IMR-90 (cell line): ENCODE measurements around the gene RNF40. TPM values are rescaled to one million over a fixed set of nuclear protein-coding genes. Genes with fewer than 3 reads are reported as not detected.

Experiments used
- ATAC-seq: fragments of 200-7000 bp; cut with Tn5 transposase; 2 replicates; pipeline ENCODE4 v1.9.1; 2020; ENCODE audit warnings: low read depth, mild to moderate bottlenecking, moderate library complexity
- BruUV-seq: library from RNA; stranded (reverse); fragments of 400-500 nt; replicated peaks from 2 replicates; lab custom pipeline; 2021; lab: Mats Ljungman, UMichigan
- CTCF ChIA-PET: fragments of 300-600 bp; formaldehyde crosslinking; extraction: SDS; loops from one replicate; lab custom pipeline; 2021; ENCODE audit warnings: antibody characterized with exemption; lab: Yijun Ruan, JAX
- POLR2A ChIA-PET: fragments of 300-600 bp; sonication (Branson Sonifier 250); formaldehyde crosslinking; loops from one replicate; lab custom pipeline; 2022; ENCODE audit warnings: antibody characterized with exemption; ENCODE audit not compliant: unreplicated experiment; lab: Charles Lee
- DNase-seq: peaks from one replicate; pipeline ENCODE4 v3.0.0; 2013
- H2AFZ ChIP-seq: replicated peaks from 2 replicates; pipeline ENCODE3; 2013; ENCODE audit warnings: low read length, mild to moderate bottlenecking; ENCODE audit not compliant: poor library complexity
- H2AK5ac ChIP-seq: 2 replicates; pipeline ENCODE4 v1.6.1; 2013; ENCODE audit warnings: low read depth, low read length, inconsistent platforms
- H2AK9ac ChIP-seq: replicated peaks from 2 replicates; pipeline ENCODE3; 2013; ENCODE audit warnings: mild to moderate bottlenecking, low read depth, low read length, moderate library complexity; ENCODE audit not compliant: poor library complexity
- H2BK120ac ChIP-seq: 2 replicates; pipeline ENCODE4 v1.6.1; 2013; ENCODE audit warnings: low read depth, low read length, inconsistent platforms
- H2BK15ac ChIP-seq: 3 replicates; pipeline ENCODE4 v1.6.1; 2013; ENCODE audit warnings: low read depth, low read length, inconsistent platforms
- H2BK20ac ChIP-seq: 2 replicates; pipeline ENCODE4 v1.6.1; 2013; ENCODE audit warnings: low read depth, mild to moderate bottlenecking, inconsistent platforms, low read length, moderate library complexity
- H2BK5ac ChIP-seq: 2 replicates; pipeline ENCODE4 v1.6.1; 2013; ENCODE audit warnings: mild to moderate bottlenecking, low read depth, low read length, inconsistent platforms; ENCODE audit not compliant: poor library complexity, severe bottlenecking
- H3K14ac ChIP-seq: replicated peaks from 2 replicates; pipeline ENCODE4 v1.6.1; 2013; ENCODE audit warnings: low read depth, low read length, inconsistent platforms
- H3K18ac ChIP-seq: 2 replicates; pipeline ENCODE4 v1.6.1; 2013; ENCODE audit warnings: low read depth, low read length, control low read depth
- H3K23ac ChIP-seq: 2 replicates; pipeline ENCODE4 v1.6.1; 2013; ENCODE audit warnings: low read depth, low read length, inconsistent platforms
- H3K27ac ChIP-seq: 2 replicates; pipeline ENCODE4 v1.5.1; 2013; ENCODE audit warnings: mild to moderate bottlenecking, control low read depth, low read length; ENCODE audit not compliant: insufficient read depth
- H3K27me3 ChIP-seq: 2 replicates; pipeline ENCODE4 v1.6.1; 2013; ENCODE audit warnings: low read length; ENCODE audit not compliant: control insufficient read depth, insufficient read depth
- H3K36me3 ChIP-seq: 2 replicates; pipeline ENCODE4 v1.6.1; 2013; ENCODE audit warnings: low read length, mixed read lengths; ENCODE audit not compliant: control insufficient read depth, insufficient read depth
- H3K4ac ChIP-seq: 2 replicates; pipeline ENCODE4 v1.6.1; 2013; ENCODE audit warnings: low read depth, low read length, inconsistent platforms
- H3K4me1 ChIP-seq: 2 replicates; pipeline ENCODE4 v1.6.1; 2013; ENCODE audit warnings: low read length, mixed read lengths; ENCODE audit not compliant: control insufficient read depth, insufficient read depth
- H3K4me2 ChIP-seq: 2 replicates; pipeline ENCODE4 v1.6.1; 2013; ENCODE audit warnings: low read depth, mild to moderate bottlenecking, control low read depth, low read length, moderate library complexity
- H3K4me3 ChIP-seq: 2 replicates; pipeline ENCODE4 v1.5.1; 2013; ENCODE audit warnings: low read depth, mild to moderate bottlenecking, control low read depth, low read length, moderate library complexity; ENCODE audit not compliant: insufficient read depth
- H3K56ac ChIP-seq: 2 replicates; pipeline ENCODE4 v1.6.1; 2013; ENCODE audit warnings: low read length, inconsistent platforms; ENCODE audit not compliant: insufficient read depth; ENCODE audit errors: extremely low read depth
- H3K79me1 ChIP-seq, 2 experiments: 2 replicates each; pipeline ENCODE4 v1.6.1; 2013; ENCODE audit warnings: low read length in 2 of 2, inconsistent platforms in 1 of 2, low read depth in 1 of 2
- H3K9ac ChIP-seq: 2 replicates; pipeline ENCODE4 v1.6.1; 2013; ENCODE audit warnings: low read depth, low read length, control low read depth
- H3K9me1 ChIP-seq: 2 replicates; pipeline ENCODE4 v1.6.1; 2013; ENCODE audit warnings: low read length, inconsistent platforms; ENCODE audit not compliant: insufficient read depth
- H3K9me3 ChIP-seq: 2 replicates; pipeline ENCODE4 v1.6.1; 2013; ENCODE audit warnings: low read length; ENCODE audit not compliant: control insufficient read depth, insufficient read depth
- H4K20me1 ChIP-seq: 2 replicates; pipeline ENCODE4 v1.6.1; 2013; ENCODE audit warnings: low read length, inconsistent platforms; ENCODE audit not compliant: insufficient read depth
- H4K5ac ChIP-seq: 2 replicates; pipeline ENCODE4 v1.6.1; 2013; ENCODE audit warnings: mild to moderate bottlenecking, low read depth, low read length, control low read depth
- H4K8ac ChIP-seq, 2 experiments: 2 replicates each; pipeline ENCODE4 v1.6.1; 2013; ENCODE audit warnings: low read depth in 2 of 2, low read length in 2 of 2, control low read depth in 1 of 2, inconsistent platforms in 1 of 2
- H4K91ac ChIP-seq: 2 replicates; pipeline ENCODE4 v1.6.1; 2013; ENCODE audit warnings: low read depth, low read length, inconsistent platforms; ENCODE audit not compliant: insufficient read depth
- CHD1 ChIP-seq: IDR thresholded peaks from 2 replicates; pipeline ENCODE4 v1.6.1; 2012; ENCODE audit warnings: low read depth, low read length, improper control_type of control experiment
- RAD21 ChIP-seq: IDR thresholded peaks from 2 replicates; pipeline ENCODE4 v1.6.1; 2012; ENCODE audit warnings: low read length, improper control_type of control experiment
- SMC3 ChIP-seq: fragments of 150-350 bp; IDR thresholded peaks from 2 replicates; pipeline ENCODE4 v1.6.1; 2016; ENCODE audit warnings: low read depth, mild to moderate bottlenecking, antibody characterized with exemption, low read length, moderate library complexity
- WGBS, 2 experiments: methylation state at CpG; one replicate each; pipeline versions ENCODE4 v1.1.5 to v1.1.7; 2013; ENCODE audit warnings: missing lambda C conversion rate in 2 of 2; ENCODE audit not compliant: insufficient read length in 1 of 2; ENCODE audit errors: extremely low coverage in 2 of 2; 5-methylcytosine and 5-hydroxymethylcytosine counted together
- dilution Hi-C: fragments of 300-500 bp; cut with HindIII; formaldehyde crosslinking; loops from one replicate; pipeline ENCODE4 v1.14.3; 2018; ENCODE audit warnings: low sequenced_read_pairs; ENCODE audit not compliant: unreplicated experiment
- in situ Hi-C: fragments of 300-500 bp; cut with MboI; formaldehyde crosslinking; loops from 3 replicates; pipeline ENCODE4 v1.14.3; 2019; ENCODE audit warnings: low sequenced_read_pairs, inconsistent platforms, mixed read lengths
- intact Hi-C: fragments of 100-400 bp; cut with micrococcal nuclease; formaldehyde crosslinking; loops from 2 replicates; pipeline ENCODE4 v1.10.0; 2022
- polyA plus RNA-seq, 3 experiments: library from polyadenylated mRNA; depleted of rRNA; stranded (reverse); fragments of >200 nt; gene quantifications; 2 replicates each; pipeline ENCODE4 v1.2.3, GENCODE V29; 2012; ENCODE audit warnings: low replicate concordance in 1 of 3
- total RNA-seq: library from RNA; depleted of rRNA; stranded (reverse); fragments of >200 nt; gene quantifications from 2 replicates; pipeline ENCODE4 v1.2.3, GENCODE V29; 2012

Gene RNF40
- total and polyA plus RNA-seq, 2 of the 4 experiments (the other 2 are of a cell fraction) = 46.7 to 72.4 TPM

DNA sequence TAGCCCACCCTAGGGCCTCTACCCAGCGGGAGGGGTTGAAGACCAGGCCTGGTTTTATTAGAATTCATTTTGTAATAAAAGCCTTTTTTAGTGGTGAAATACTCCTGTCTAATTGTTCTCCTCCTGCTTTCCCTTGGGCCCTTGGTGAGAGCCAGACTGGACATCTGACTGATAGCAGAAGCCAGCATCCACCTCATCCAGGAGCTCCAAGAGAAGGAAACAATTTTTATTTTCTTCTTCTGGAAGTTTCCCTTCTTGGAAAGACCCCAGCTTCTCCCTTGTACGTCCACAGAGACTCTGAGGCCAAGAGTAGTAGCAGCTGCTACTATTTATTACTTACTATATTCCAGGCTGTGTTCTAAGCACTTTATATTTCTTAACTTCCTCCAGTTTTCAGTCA is 17.9 kb upstream of the RNF40 start:
- Histone ChIP-seq H3K27ac (no peak overlapping the region), H3K36me3 (peaks cover 18% of the 10 kb centered on the region), H4K91ac (no peak overlapping the region), H4K5ac (no peak overlapping the region), H3K9me1 (peaks cover 19% of the 10 kb centered on the region), H4K20me1 (peaks cover 4% of the 10 kb centered on the region; the same call in 1 of the 2 replicates), H3K4me3 (no peak overlapping the region), H2BK20ac (no peak overlapping the region), H3K4ac (no peak overlapping the region), H2BK15ac (no peak overlapping the region), H2AK9ac (no peak overlapping the region), H3K4me1 (peaks cover 14% of the 10 kb centered on the region), H3K18ac (no peak overlapping the region), H3K27me3 (no peaks in the 10 kb centered on the region), H3K4me2 (no peak overlapping the region), H2BK120ac (no peak overlapping the region), H2AFZ (no peak overlapping the region), H2AK5ac (no peak overlapping the region), H3K23ac (no peak overlapping the region), H2BK5ac (no peak overlapping the region), H3K79me1 (peaks cover 12 to 44% of the 10 kb centered on the region in 2 experiments), H3K14ac (no peak overlapping the region), H3K56ac (no peak overlapping the region), H3K9me3 (no peaks in the 10 kb centered on the region), H4K8ac (no peak overlapping the region), H3K9ac (no peak overlapping the region)
- ChIA-PET CTCF (no interaction called here), POLR2A (no interaction called here)
- TF ChIP-seq SMC3 = no peak
- TF ChIP-seq CHD1 = no peak
- TF ChIP-seq RAD21 = no peak
- ATAC-seq (no peak), DNase-seq (no peak)
- no CpG with 5 or more reads among the region's 2 CpGs for WGBS, 2 experiments
- intact Hi-C loops (no loop called here), in situ Hi-C loops (no loop called here), dilution Hi-C loops (no loop called here)
- BruUV-seq = no TSS peak
